GM18526 (cell line): ENCODE data around the gene ZNF76.

ENCODE experiments used
- POLR2A ChIP-seq: IDR thresholded peaks from 3 replicates; pipeline ENCODE4 v1.6.1; 2011; ENCODE audit not compliant: insufficient read length; ENCODE audit errors: extremely low read depth

Gene ZNF76

GRCh38 chr6:35280903-35281302 is 21.4 kb downstream of the ZNF76 start:
- TF ChIP-seq POLR2A, result no peak

GRCh38 chr6:35282472-35282871 is 22.9 kb downstream of the ZNF76 start:
- no peak for TF ChIP-seq POLR2A

- TF ChIP-seq POLR2A, result no peak
Observed at GRCh38 chr6:35283361-35283760, 23.8 kb downstream of the ZNF76 start.

- TF ChIP-seq POLR2A, result no peak
Observed at GRCh38 chr6:35287671-35288396, 28.3 kb downstream of the ZNF76 start.

GRCh38 chr6:35288834-35289233 is 29.3 kb downstream of the ZNF76 start:
- TF ChIP-seq POLR2A, result no peak

- no peak for TF ChIP-seq POLR2A
Observed at GRCh38 chr6:35291491-35291890, 32.0 kb downstream of the ZNF76 start.

GRCh38 chr6:35292494-35292893 is 33.0 kb downstream of the ZNF76 start:
- TF ChIP-seq POLR2A, result no peak

- no peak for TF ChIP-seq POLR2A
Observed at GRCh38 chr6:35293681-35294080, 34.1 kb downstream of the ZNF76 start.

GRCh38 chr6:35294308-35294945 is 34.9 kb downstream of the ZNF76 start:
- no peak for TF ChIP-seq POLR2A

GRCh38 chr6:35295036-35295435 is 35.5 kb downstream of the ZNF76 start:
- no peak for TF ChIP-seq POLR2A

- no peak for TF ChIP-seq POLR2A
Observed at GRCh38 chr6:35295521-35296315, 36.2 kb downstream of the ZNF76 start.

GRCh38 chr6:35296931-35297600 is 37.5 kb downstream of the ZNF76 start:
- TF ChIP-seq POLR2A, result no peak

- peak; percentile 59 for TF ChIP-seq POLR2A
Observed at GRCh38 chr6:35297601-35298481, 38.3 kb downstream of the ZNF76 start, which contains the start of gene DEF6. Gene DEF6 (plus strand): TSS chr6:35297818. CDS start chr6:35297857, 39 bp downstream.

GRCh38 chr6:35298625-35299140 is 39.1 kb downstream of the ZNF76 start:
- TF ChIP-seq POLR2A, result no peak
